ENCODE measurements around the gene INMT. TPM values are rescaled to one million over a fixed set of nuclear protein-coding genes. Genes with fewer than 3 reads are reported as not detected.

INMT gene
- total and polyA plus RNA-seq, 2 experiments from 2014 or later, result 0.79 to 1.1 TPM

GRCh38 chr7:30721211-30721610 is 30.7 kb upstream of the INMT start (continued):
- TF ChIP-seq ZNF462 (CRISPR knock-in tag; IDR thresholded peaks at IDR 0.05) (no peak), CTCF (conservative IDR thresholded peaks at IDR 0.05; ENCODE audit: low read depth in 2 of 2) (no peak), CREB1 (CRISPR knock-in tag; IDR thresholded peaks at IDR 0.05; ENCODE audit: low read depth) (no peak), EZH2phosphoT487 (IDR thresholded peaks at IDR 0.05; ENCODE audit: unreplicated experiment) (no peak), EZH2 (IDR thresholded peaks at IDR 0.05; ENCODE audit: low read depth, unreplicated experiment) (no peak), ZNF114 (CRISPR knock-in tag; IDR thresholded peaks at IDR 0.05) (no peak), ZNF331 (CRISPR knock-in tag; IDR thresholded peaks at IDR 0.05; ENCODE audit: low read depth) (no peak)

GRCh38 chr7:30722187-30722586 is 29.7 kb upstream of the INMT start:
- ATAC-seq (no peak), DNase-seq (ENCODE audit: low spot score) (no peak)
- Mint-ChIP-seq H3K4me1 (peaks cover 21% of the 10 kb centered on the region), H3K4me3 (no peak overlapping the region), H3K36me3 (ENCODE audit: low read depth) (peaks cover 27% of the 10 kb centered on the region), H3K27me3 (ENCODE audit: insufficient read depth, low read depth, poor library complexity) (peaks cover 24% of the 10 kb centered on the region), H3K27ac (no peak overlapping the region), H3K9me3 (peaks cover 34% of the 10 kb centered on the region)
- H3K36me3 ChIP-seq (ENCODE audit: insufficient read depth), result 0 out of 2 replicates have a peak, but pooled peaks cover 5% of the 10 kb centered on the region
- H3F3A ChIP-seq (replicated peaks; ENCODE audit: low read depth), result peaks cover under 1% of the 10 kb centered on the region; the same call in 1 of the 2 replicates
- no peaks in the 10 kb centered on the region for H3K27me3 ChIP-seq (ENCODE audit: insufficient read depth)
- no peak overlapping the region for H2AFZ ChIP-seq
- H3K4me1 ChIP-seq (ENCODE audit: insufficient read depth), result peaks cover 10% of the 10 kb centered on the region
- H3K79me2 ChIP-seq (replicated peaks; ENCODE audit: insufficient read depth), result no peaks in the 10 kb centered on the region
- no peak overlapping the region for H3K27ac ChIP-seq (ENCODE audit: low read depth)
- no peak overlapping the region for H3K4me2 ChIP-seq
- H4K20me1 ChIP-seq (replicated peaks; ENCODE audit: insufficient read depth), result no peaks in the 10 kb centered on the region
- H3K9me2 ChIP-seq (ENCODE audit: insufficient read depth), result peaks cover 6% of the 10 kb centered on the region; the same call in 1 of the 2 replicates
- H3K4me3 ChIP-seq, result no peak overlapping the region
- no peak for TF ChIP-seq POLR2AphosphoS5 (IDR thresholded peaks at IDR 0.05; ENCODE audit: low read depth)
- no peak for TF ChIP-seq ZNF462 (CRISPR knock-in tag; IDR thresholded peaks at IDR 0.05)

Data from GM23338 (cell line).